Measurements from ENCODE around the gene CCDC122.

GRCh38 chr13:43799191-43799590 is 80.3 kb downstream of the CCDC122 start:
- TF ChIP-seq CTCF (IDR thresholded peaks at IDR 0.05) (no peak), POLR2A (IDR thresholded peaks at IDR 0.05) (no peak)

Measured in body of pancreas (tissue), 4 donors.